Measurements from ENCODE around the gene SMTNL2. TPM values are rescaled to one million over a fixed set of nuclear protein-coding genes. Genes with fewer than 3 reads are reported as not detected.

Gene SMTNL2
- total RNA-seq, 1 donor from 2014 or later = 0.32 TPM

DNA sequence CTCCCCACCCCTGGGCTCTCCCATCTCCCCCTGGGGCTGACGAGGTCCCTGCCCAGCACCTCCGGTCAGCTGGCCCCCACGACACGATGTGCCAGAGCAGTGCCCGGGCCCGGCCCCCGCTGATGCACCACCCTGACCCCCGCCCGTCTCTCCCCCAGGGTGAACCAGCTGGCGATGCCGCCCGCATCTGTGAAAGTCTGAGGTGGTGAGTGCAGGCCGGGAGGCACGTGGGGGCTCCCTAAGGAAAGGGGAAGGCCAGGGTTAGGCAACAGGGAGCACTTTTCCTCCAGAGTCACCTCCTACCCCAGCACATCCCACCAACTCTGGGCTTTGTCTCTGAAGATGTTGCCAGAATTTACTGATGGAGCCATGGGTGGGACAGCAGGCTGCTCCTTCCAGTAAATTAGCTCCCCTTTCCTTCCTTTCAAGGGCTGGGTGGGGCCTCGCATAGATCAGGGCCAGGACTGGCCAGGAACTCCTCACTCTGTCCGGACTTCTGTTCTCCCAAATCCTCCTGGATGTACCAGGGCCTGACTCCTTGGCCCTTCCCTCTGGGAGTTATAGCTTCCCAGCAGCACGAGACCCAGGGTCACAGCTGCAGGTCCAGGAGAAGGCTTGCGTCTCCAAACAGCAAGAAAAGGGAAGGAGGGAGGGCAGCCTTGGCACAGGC is 47.5 kb upstream of the SMTNL2 start:
- Mint-ChIP-seq H3K27me3 (ENCODE audit: low read depth) (peaks cover 3% of the 10 kb centered on the region), H3K4me1 (ENCODE audit: low read depth) (no peaks in the 10 kb centered on the region), H3K9me3 (ENCODE audit: low read depth) (no peaks in the 10 kb centered on the region), H3K36me3 (ENCODE audit: low read depth) (peaks cover 6% of the 10 kb centered on the region), H3K4me3 (ENCODE audit: unreplicated experiment) (no peak overlapping the region), H3K27ac (ENCODE audit: unreplicated experiment) (no peak overlapping the region)
- no peak for DNase-seq (ENCODE audit: low spot score)
- TF ChIP-seq, protein P1, sequence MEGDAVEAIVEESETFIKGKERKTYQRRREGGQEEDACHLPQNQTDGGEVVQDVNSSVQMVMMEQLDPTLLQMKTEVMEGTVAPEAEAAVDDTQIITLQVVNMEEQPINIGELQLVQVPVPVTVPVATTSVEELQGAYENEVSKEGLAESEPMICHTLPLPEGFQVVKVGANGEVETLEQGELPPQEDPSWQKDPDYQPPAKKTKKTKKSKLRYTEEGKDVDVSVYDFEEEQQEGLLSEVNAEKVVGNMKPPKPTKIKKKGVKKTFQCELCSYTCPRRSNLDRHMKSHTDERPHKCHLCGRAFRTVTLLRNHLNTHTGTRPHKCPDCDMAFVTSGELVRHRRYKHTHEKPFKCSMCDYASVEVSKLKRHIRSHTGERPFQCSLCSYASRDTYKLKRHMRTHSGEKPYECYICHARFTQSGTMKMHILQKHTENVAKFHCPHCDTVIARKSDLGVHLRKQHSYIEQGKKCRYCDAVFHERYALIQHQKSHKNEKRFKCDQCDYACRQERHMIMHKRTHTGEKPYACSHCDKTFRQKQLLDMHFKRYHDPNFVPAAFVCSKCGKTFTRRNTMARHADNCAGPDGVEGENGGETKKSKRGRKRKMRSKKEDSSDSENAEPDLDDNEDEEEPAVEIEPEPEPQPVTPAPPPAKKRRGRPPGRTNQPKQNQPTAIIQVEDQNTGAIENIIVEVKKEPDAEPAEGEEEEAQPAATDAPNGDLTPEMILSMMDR (IDR thresholded peaks at IDR 0.05) = no peak

DNA sequence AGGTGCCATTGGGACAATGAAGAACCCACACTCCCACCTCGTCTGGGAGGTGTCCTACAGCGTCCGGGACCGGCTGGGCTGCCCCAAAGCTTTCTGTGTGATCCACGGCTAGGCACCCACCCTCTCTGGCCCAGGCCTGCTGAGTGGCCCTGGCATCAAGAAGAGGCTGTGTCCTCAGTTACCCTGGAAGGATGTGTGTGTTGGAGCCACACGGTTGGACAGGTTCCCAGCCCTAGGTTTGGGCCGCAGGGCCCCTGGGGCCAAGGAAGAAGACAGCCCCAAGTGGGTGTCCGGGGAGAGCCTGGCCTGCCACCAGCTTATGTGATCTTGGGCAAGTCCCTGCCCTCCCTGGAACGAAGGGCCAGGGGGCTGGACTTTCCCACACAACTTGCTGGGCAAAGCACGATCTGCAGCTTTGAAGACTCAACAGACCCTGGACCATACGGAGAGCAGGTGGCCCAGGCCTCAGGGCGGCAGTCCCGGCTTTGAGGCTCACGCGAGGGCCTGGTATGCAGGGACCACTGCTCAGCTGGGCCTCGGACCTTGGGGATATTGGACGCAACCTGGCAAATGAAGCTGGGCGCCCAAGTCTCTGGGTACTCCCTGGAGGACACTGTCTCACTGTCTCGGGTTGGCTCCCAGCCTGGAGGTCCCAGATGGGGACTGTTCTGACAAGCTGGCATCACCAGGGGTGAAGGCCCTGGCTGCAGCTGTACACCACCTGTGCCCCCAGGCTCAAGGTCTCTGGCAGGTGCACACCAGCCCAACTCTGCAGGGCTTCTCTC is 46.7 kb upstream of the SMTNL2 start:
- TF ChIP-seq, protein P1 (IDR thresholded peaks at IDR 0.05) = no peak
- Mint-ChIP-seq H3K36me3 (ENCODE audit: low read depth) (peaks cover 10% of the 10 kb centered on the region), H3K4me3 (ENCODE audit: unreplicated experiment) (no peak overlapping the region), H3K27ac (ENCODE audit: unreplicated experiment) (no peak overlapping the region), H3K4me1 (ENCODE audit: low read depth) (no peaks in the 10 kb centered on the region), H3K27me3 (ENCODE audit: low read depth) (no peaks in the 10 kb centered on the region), H3K9me3 (ENCODE audit: low read depth) (no peaks in the 10 kb centered on the region)
- DNase-seq (ENCODE audit: low spot score) = no peak

- Mint-ChIP-seq H3K4me1 (ENCODE audit: low read depth) (no peaks in the 10 kb centered on the region), H3K36me3 (ENCODE audit: low read depth) (peaks cover 10% of the 10 kb centered on the region), H3K9me3 (ENCODE audit: low read depth) (no peaks in the 10 kb centered on the region)
Observed at GRCh38 chr17:4538236-4539002, 45.9 kb upstream of the SMTNL2 start.

GRCh38 chr17:4539025-4539424 is 45.3 kb upstream of the SMTNL2 start:
- no peak for DNase-seq (ENCODE audit: low spot score)
- no peaks in the 10 kb centered on the region for H3K9me3 Mint-ChIP-seq (ENCODE audit: low read depth)
- H3K27me3 Mint-ChIP-seq (ENCODE audit: low read depth) = no peaks in the 10 kb centered on the region
- no peak overlapping the region for H3K4me3 Mint-ChIP-seq (ENCODE audit: unreplicated experiment)
- TF ChIP-seq, protein P1 (IDR thresholded peaks at IDR 0.05) = no peak
- H3K4me1 Mint-ChIP-seq (ENCODE audit: low read depth) = no peaks in the 10 kb centered on the region
- H3K27ac Mint-ChIP-seq (ENCODE audit: unreplicated experiment) = no peak overlapping the region
- H3K36me3 Mint-ChIP-seq (ENCODE audit: low read depth) = peaks cover 12% of the 10 kb centered on the region

More at GRCh38 chr17:4538236-4539002, 45.9 kb upstream of the SMTNL2 start:
- Mint-ChIP-seq H3K27me3 (ENCODE audit: low read depth) (no peaks in the 10 kb centered on the region), H3K27ac (ENCODE audit: unreplicated experiment) (no peak overlapping the region), H3K4me3 (ENCODE audit: unreplicated experiment) (no peak overlapping the region)
- TF ChIP-seq, protein P1 (IDR thresholded peaks at IDR 0.05) = no peak
- no peak for DNase-seq (ENCODE audit: low spot score)

Data from chondrocyte (in vitro differentiated cells).